ENCODE measurements around the gene ERFL. TPM values are rescaled to one million over a fixed set of nuclear protein-coding genes. Genes with fewer than 3 reads are reported as not detected.

ERFL gene
- total RNA-seq, 2 donors from 2014 or later = 0.67 TPM

DNA sequence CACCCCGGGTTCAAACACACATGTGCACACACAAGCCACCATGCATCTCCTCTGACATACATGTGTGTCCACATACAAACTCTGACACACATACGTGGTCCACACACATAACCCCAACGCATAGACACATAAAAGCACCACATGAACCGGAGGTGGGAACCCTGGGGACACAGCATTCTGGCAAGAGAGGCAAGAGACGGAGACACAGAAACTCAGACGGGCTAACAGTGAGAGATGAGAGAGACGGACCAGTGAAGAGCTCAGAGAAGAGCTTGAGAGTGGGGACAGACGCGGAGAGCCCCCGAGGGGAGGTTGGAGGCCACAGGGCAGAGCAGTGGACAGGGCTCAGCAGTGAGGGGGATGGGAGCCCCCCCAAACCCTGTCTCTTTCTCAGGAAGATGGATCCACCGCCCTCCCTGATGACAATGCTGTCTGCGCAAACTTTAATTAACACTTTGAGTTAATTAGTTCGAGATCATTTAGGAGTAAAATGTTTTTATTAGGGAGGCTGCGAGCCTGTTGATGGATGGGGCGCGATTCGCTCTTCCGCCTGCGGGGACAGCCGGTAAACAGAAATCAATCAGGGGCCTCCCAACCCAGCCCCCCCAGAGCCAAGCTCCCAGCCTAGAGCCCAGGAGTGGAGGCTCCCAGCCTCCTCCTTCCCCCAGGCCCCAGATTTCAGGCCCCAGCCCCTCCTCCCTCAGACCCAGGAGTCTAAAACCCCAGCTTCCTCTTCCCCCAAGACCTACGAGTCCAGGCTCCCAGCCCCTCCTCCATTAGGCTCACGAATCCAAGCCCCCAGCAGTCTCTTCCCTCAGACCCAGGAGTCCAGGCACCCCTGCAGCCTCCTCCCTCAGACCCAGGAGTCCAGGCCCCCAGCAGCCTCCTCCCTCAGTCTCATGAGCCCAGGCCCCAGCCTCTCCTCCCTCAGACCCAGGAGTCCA lies 9.5 kb upstream of the ERFL start:
- H3K4me1 Mint-ChIP-seq (ENCODE audit: low read depth in 2 of 2) = peaks cover 36 to 41% of the 10 kb centered on the region in 2 donors
- peaks cover 25 to 37% of the 10 kb centered on the region in 2 donors for H3K27me3 Mint-ChIP-seq
- no peaks in the 10 kb centered on the region for H3K36me3 Mint-ChIP-seq
- H3K9me3 Mint-ChIP-seq = no peaks in the 10 kb centered on the region
- ATAC-seq (no peak), DNase-seq (ENCODE audit: low spot score) (no peak)
- no peak overlapping the region for H3K4me3 Mint-ChIP-seq
- H3K27ac Mint-ChIP-seq = no peak overlapping the region

DNA sequence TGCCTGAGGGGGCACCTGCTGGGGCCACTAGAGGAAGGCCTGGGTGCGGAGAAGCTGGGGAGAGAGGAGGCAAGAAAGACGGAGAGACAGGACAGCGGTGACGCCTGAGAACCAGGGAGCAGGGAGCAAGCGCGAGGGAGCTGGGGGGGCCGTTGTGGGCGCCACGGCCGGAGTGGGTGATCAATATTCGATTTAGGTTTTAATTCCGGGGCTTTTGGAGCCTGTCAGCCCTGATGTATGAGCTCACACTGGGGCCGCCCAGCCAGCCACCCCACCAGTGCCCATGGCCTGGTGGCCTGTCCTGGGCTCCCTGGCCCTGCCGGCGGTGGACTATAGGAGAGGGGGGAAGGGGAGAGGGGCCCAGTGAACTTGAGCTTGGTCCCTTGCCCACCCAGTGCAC lies 8.7 kb upstream of the ERFL start:
- peak overlapping the region; percentile 28 for H3K4me3 Mint-ChIP-seq
- H3K36me3 Mint-ChIP-seq = no peaks in the 10 kb centered on the region
- H3K27me3 Mint-ChIP-seq = peaks cover 25 to 34% of the 10 kb centered on the region in 2 donors
- no peaks in the 10 kb centered on the region for H3K9me3 Mint-ChIP-seq
- peaks cover 36 to 41% of the 10 kb centered on the region in 2 donors for H3K4me1 Mint-ChIP-seq (ENCODE audit: low read depth in 2 of 2)
- ATAC-seq = no peak
- peak overlapping the region in 1 of 2 donors; percentile 4 for H3K27ac Mint-ChIP-seq
- DNase-seq (ENCODE audit: low spot score) = no peak

DNA sequence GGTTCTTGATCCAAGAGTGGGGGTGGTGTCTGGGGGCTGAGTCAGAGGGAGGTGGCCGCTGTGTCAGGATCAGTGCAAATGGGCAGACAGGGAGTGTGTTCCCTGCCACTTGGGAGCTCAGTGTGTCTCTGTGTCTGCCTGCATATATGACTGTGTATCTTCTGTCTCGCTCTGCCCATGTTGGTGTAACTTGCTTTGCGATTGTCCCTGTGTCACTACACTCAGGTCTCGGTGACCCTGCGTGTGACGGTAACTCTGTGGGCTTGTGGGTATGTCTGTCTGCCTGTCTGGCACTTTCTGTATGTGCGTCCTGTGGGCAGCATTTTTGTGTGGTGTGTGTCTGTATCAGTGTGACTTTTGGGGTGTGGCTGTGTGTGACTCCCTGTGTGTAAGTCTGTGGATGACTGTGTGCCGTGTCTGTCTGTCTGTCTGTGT lies 8.2 kb upstream of the ERFL start:
- Mint-ChIP-seq H3K4me3 (peak overlapping the region; percentile 28), H3K27ac (peak overlapping the region in 1 of 2 donors; percentile 4)
- ATAC-seq = peak; percentile 62 to 79

DNA sequence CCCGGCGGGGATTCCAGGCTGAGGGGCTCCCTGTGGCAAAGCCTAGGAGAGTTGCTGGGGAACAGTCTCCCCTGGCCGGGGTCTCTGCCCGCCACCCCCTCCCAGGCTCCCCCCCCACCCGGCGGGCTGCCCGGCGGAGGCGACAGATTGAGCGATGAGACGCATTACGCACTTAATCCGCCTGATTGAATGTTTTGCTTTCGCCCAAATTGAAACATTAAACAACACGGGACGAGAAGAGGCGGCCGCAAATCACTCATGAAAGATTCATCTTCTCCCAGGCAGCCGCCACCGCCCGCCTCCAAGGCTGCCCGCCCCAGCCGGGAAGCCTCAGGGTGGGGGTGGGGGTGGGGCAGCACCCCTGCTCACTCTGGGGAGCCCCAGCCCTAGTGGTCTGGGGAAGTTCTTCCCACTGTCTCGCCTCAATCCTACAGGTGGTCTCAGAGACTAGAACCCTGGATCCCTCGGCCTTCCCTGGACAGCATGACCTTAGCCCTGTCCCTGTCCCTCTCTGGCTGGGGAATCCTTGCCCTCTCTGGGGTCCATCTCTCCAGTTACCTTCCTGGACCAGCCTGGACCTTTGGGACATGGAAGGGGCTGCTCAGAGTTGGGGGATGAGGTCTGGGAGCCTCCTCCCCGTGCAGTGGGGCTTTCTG lies 7.6 kb upstream of the ERFL start:
- Mint-ChIP-seq H3K4me1 (ENCODE audit: low read depth in 2 of 2) (peaks cover 30 to 34% of the 10 kb centered on the region in 2 donors), H3K27ac (peak overlapping the region in 1 of 2 donors; percentile 4), H3K4me3 (peak overlapping the region; percentile 28), H3K27me3 (peaks cover 18 to 27% of the 10 kb centered on the region in 2 donors), H3K36me3 (no peaks in the 10 kb centered on the region), H3K9me3 (no peaks in the 10 kb centered on the region)
- ATAC-seq (no peak), DNase-seq (ENCODE audit: low spot score) (no peak)

More for the DNA sequence above, 8.2 kb upstream of the ERFL start:
- DNase-seq (ENCODE audit: low spot score) = no peak
- Mint-ChIP-seq H3K9me3 (no peaks in the 10 kb centered on the region), H3K4me1 (ENCODE audit: low read depth in 2 of 2) (peaks cover 32 to 38% of the 10 kb centered on the region in 2 donors), H3K27me3 (peaks cover 21 to 30% of the 10 kb centered on the region in 2 donors), H3K36me3 (no peaks in the 10 kb centered on the region)

DNA sequence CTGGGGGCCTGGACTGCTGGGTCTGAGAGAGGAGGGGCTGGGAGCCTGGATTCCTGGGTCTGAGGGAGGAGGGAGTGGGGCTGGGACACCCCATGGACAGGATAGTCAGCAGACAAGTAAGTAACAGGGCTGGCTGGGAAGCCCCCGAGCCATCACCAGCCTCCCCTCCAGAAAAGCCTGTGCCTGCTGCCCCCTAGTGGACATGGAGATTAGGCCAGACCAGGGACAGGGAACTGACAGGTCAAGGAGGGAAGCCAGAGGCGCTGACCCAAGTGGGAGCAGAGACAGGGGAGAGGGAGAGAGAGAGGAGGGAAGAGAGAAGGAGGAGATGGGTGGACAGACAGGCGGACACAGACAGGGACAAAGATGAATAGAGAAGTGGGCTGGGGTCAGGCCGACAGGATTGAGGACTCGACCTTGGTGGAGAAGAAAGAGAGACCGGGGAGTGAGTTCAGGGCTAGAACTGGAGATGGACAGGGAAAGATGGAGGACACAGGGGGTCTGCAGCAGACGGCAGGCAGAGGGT lies 6.7 kb upstream of the ERFL start:
- Mint-ChIP-seq H3K27me3 (peaks cover 19 to 27% of the 10 kb centered on the region in 2 donors), H3K4me3 (peak overlapping the region; percentile 18), H3K36me3 (no peaks in the 10 kb centered on the region), H3K9me3 (no peaks in the 10 kb centered on the region), H3K4me1 (ENCODE audit: low read depth in 2 of 2) (peaks cover 33 to 40% of the 10 kb centered on the region in 2 donors), H3K27ac (peak overlapping the region; percentile 16 to 59)
- ATAC-seq = peak; percentile 75 to 88
- peak; percentile 83 for DNase-seq (ENCODE audit: low spot score)

DNA sequence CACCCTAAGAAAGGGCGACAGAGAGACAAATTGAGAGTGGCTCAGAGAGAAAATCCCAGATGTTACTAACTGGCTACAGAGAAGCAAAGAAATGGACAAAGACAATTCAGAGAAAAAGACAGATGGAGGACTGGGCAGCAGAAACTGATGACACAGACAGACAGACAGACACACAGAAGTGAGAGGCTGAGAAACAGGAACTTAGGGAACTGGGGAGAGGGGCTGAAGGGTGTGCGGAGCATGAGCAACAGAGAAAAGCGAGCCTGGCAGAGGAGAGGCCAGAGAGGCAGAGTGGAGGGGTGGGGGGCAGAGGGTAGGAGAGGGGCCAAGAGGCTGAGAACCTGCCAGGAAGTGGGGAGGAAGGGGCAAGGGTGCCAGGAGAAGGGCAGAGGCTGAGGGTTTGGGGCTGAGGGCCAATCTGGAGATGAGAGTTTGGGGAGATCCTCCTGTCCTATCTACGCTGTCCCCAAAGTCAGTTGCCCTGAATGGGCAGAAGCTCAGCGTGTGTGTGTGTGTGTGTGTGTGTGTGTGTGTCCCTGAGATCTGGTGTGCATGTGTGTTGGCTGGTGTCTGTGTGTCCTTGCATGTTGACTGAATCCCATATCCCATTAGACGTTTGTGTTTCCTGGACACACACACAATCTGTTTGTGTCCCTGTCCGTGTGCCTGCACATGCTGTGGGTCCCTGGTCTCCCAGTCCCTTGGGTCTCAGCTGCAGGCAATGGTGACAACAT lies 5.6 kb upstream of the ERFL start:
- Mint-ChIP-seq H3K27me3 (peaks cover 24 to 32% of the 10 kb centered on the region in 2 donors), H3K4me1 (ENCODE audit: low read depth in 2 of 2) (peaks cover 40 to 45% of the 10 kb centered on the region in 2 donors), H3K27ac (peak overlapping the region in 1 of 2 donors; percentile 59), H3K36me3 (no peaks in the 10 kb centered on the region), H3K4me3 (no peak overlapping the region), H3K9me3 (no peaks in the 10 kb centered on the region)
- DNase-seq (ENCODE audit: low spot score) (no peak), ATAC-seq (no peak)

DNA sequence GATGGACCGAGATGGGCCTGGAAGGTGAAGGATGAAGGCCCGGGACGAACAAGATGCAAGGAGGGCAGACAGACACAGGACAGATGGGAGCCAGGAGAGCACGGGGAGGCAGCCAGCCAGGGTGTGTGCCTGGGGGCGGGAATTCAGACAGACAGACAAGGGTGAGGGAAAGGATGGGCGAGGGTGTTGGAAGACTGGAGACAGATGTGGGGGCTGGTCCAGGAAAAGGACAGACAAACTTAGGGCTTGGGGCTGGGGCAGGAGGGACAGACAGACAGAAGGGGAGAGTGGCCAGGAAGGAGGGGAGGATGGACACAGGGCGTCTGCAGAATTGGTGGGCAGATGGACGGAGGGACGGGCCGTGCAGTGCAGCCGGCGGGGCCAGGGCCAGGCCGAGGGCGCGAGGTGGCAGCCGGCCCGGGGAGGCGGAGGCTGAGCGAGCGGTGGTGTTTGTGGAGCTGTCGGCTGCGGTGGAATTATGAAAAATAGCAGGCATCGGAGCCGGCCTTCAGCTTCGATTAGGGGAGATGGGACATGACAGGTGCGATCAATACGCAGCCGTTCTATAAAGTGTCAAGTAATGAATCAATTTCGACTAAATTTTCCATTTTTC lies 4.6 kb upstream of the ERFL start:
- Mint-ChIP-seq H3K4me1 (ENCODE audit: low read depth in 2 of 2) (peaks cover 43 to 51% of the 10 kb centered on the region in 2 donors), H3K27me3 (peaks cover 25 to 34% of the 10 kb centered on the region in 2 donors), H3K27ac (peak overlapping the region in 1 of 2 donors; percentile 59), H3K4me3 (no peak overlapping the region), H3K9me3 (no peaks in the 10 kb centered on the region), H3K36me3 (no peaks in the 10 kb centered on the region)
- no peak for DNase-seq (ENCODE audit: low spot score)
- ATAC-seq = no peak

DNA sequence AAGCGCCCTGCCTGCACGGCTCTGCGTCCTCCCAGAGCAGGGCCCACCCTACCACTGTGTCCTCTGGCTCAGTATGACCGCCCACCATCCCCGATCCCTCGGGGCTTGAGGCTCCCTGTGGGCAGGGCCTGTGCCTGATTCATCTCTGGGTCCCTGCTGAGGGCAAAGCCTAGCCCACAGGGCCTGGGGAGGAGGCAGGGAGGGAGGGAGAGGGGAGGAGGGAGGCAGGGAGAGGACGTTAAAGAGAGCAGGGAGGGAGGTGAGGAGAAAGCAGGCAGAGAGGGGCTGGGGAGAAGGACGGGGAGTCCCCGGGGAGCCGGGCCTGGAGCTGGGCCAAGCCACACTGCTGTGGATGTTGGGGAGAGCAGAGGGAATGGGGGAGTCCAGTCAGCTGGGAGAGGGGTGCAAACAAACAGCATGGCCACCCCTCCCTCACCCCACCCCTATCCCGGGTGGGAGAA lies 4.0 kb upstream of the ERFL start:
- Mint-ChIP-seq H3K36me3 (no peaks in the 10 kb centered on the region), H3K4me1 (ENCODE audit: low read depth in 2 of 2) (peaks cover 38 to 47% of the 10 kb centered on the region in 2 donors), H3K27me3 (peaks cover 22 to 29% of the 10 kb centered on the region in 2 donors), H3K4me3 (no peak overlapping the region), H3K9me3 (no peaks in the 10 kb centered on the region), H3K27ac (no peak overlapping the region)
- ATAC-seq (no peak), DNase-seq (ENCODE audit: low spot score) (no peak)

DNA sequence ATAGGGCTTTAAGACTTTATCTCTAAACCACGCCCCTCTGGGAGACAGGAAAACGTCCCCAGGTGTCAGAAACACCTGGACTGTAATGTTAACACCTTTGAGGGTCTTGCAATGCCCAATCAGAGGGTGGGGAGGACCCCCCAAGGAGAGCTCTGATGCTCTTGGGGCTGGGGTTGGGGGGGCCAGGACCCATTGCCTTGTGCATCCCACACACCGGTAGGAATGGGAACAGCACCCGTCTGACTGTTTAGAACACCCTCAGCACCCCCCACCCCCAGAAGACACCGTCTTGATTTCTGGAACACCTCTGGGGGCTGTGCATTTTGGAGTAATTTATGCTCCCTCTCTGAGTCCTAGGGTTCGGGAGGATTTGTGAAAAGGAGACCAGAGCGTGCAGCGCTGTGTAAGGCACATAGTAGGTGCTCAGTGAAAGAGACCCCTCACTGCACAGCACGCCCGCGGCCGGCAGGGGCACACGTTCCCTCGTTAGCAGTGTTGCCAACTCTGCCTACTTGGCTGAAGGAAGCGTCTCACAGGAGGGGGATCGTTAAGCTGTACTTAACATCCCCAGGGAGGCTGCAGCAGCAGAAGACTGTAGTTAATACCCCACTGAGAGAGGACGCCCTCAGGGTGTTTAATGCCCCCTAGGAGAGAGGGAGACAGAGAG lies 2.8 kb upstream of the ERFL start:
- Mint-ChIP-seq H3K4me3 (no peak overlapping the region), H3K9me3 (no peaks in the 10 kb centered on the region), H3K27me3 (peaks cover 17 to 20% of the 10 kb centered on the region in 2 donors), H3K27ac (no peak overlapping the region), H3K36me3 (no peaks in the 10 kb centered on the region), H3K4me1 (ENCODE audit: low read depth in 2 of 2) (peaks cover 30 to 40% of the 10 kb centered on the region in 2 donors)
- ATAC-seq (no peak), DNase-seq (ENCODE audit: low spot score) (no peak)

DNA sequence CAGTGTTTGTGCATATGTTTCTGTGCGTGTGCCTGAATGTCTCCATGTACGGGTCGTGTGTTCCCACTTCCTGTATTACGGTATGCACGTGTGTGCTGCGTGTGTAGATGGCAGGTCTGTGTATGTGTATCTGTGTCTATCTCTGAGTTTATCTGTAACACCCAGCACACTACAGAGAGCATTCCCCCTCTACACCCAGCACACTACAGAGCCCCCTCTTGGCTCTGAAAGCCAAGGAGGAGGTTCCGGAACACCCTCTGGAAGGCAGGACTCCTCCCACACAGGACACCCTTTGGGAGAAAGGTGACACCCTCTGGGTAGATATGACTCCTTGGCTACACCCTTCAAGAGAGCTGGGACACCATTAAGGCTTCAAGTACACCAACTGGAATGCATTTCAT lies 2.1 kb upstream of the ERFL start:
- no peak for DNase-seq (ENCODE audit: low spot score)
- peaks cover 27 to 37% of the 10 kb centered on the region in 2 donors for H3K4me1 Mint-ChIP-seq (ENCODE audit: low read depth in 2 of 2)
- no peaks in the 10 kb centered on the region for H3K9me3 Mint-ChIP-seq
- H3K27me3 Mint-ChIP-seq = peaks cover 15% of the 10 kb centered on the region in 2 donors
- no peaks in the 10 kb centered on the region for H3K36me3 Mint-ChIP-seq
- ATAC-seq = no peak
- H3K27ac Mint-ChIP-seq = no peak overlapping the region
- peak overlapping the region; percentile 30 for H3K4me3 Mint-ChIP-seq

DNA sequence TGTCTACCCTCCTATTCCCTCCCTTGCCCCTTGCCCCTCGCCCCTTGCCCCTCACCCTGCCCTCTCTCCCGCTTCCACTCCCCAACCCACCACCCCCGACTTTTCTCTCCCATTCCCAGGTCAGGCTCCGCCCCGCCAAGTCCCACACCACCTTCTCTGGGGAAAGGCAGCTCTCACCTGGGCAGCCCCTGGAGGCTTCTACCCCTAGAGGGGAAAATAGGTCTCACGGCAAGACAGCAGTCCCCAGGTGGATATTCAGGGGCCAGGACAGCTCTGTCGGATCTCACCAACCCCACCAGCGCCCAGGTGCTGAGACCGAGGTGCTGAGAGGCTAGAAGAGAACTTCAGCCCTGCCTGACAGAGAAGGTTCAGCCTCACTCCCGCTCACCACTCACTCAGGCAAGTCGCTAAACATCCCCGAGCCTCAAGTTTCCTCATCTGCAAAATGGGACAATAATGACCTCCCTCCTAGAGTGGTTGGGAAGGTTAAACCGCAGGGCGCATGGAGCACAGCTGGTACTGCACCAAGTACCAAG lies 1.4 kb upstream of the ERFL start:
- Mint-ChIP-seq H3K4me3 (peak overlapping the region; percentile 87), H3K36me3 (no peaks in the 10 kb centered on the region), H3K27me3 (peaks cover 8 to 9% of the 10 kb centered on the region in 2 donors), H3K27ac (peak overlapping the region in 1 of 2 donors; percentile 69), H3K4me1 (ENCODE audit: low read depth in 2 of 2) (peaks cover 20 to 30% of the 10 kb centered on the region in 2 donors), H3K9me3 (no peaks in the 10 kb centered on the region)
- no peak for DNase-seq (ENCODE audit: low spot score)
- no peak for ATAC-seq
